HG03045 (cell line): Measurements from ENCODE around the gene CCDC24.

Experiments used
- ATAC-seq: cut with Tn5 transposase; IDR thresholded peaks from one replicate; pipeline ENCODE4 v1.9.1; 2021; ENCODE audit warnings: mild to moderate bottlenecking, moderate library complexity; ENCODE audit not compliant: unreplicated experiment

CCDC24 gene

GRCh38 chr1:43979528-43980254, 11.7 kb upstream of the CCDC24 start:
- no peak for ATAC-seq

- ATAC-seq, result no peak
Measured at GRCh38 chr1:43980255-43981134, 10.9 kb upstream of the CCDC24 start.

- no peak for ATAC-seq
Measured at GRCh38 chr1:43981135-43981491, 10.3 kb upstream of the CCDC24 start.

GRCh38 chr1:43981636-43982035, 9.8 kb upstream of the CCDC24 start:
- no peak for ATAC-seq

GRCh38 chr1:43982241-43982640, 9.2 kb upstream of the CCDC24 start:
- ATAC-seq, result no peak

- no peak for ATAC-seq
Measured at GRCh38 chr1:43982808-43983207, 8.6 kb upstream of the CCDC24 start.

- no peak for ATAC-seq
Measured at GRCh38 chr1:43983253-43983899, 8.0 kb upstream of the CCDC24 start.

GRCh38 chr1:43984855-43985254, 6.5 kb upstream of the CCDC24 start:
- ATAC-seq, result no peak

GRCh38 chr1:43985984-43986595, 5.3 kb upstream of the CCDC24 start:
- ATAC-seq, result no peak

- no peak for ATAC-seq
Measured at GRCh38 chr1:43986712-43987111, 4.7 kb upstream of the CCDC24 start.

GRCh38 chr1:43987159-43987902, 4.1 kb upstream of the CCDC24 start:
- ATAC-seq, result no peak

- no peak for ATAC-seq
Measured at GRCh38 chr1:43990271-43991199, 864 bp upstream of the CCDC24 start.

- no peak for ATAC-seq
Measured at GRCh38 chr1:43991200-43991475, 261 bp upstream of the CCDC24 start.

- ATAC-seq, result no peak
Measured at GRCh38 chr1:43992232-43992995, 1.0 kb downstream of the CCDC24 start.

- no peak for ATAC-seq
Measured at GRCh38 chr1:43993206-43993914, 2.0 kb downstream of the CCDC24 start.

- ATAC-seq, result no peak
Measured at GRCh38 chr1:43994071-43994470, 2.7 kb downstream of the CCDC24 start.

GRCh38 chr1:43994794-43995790, 3.7 kb downstream of the CCDC24 start:
- no peak for ATAC-seq
